ENCODE measurements around the gene SARDH.

Gene SARDH

DNA sequence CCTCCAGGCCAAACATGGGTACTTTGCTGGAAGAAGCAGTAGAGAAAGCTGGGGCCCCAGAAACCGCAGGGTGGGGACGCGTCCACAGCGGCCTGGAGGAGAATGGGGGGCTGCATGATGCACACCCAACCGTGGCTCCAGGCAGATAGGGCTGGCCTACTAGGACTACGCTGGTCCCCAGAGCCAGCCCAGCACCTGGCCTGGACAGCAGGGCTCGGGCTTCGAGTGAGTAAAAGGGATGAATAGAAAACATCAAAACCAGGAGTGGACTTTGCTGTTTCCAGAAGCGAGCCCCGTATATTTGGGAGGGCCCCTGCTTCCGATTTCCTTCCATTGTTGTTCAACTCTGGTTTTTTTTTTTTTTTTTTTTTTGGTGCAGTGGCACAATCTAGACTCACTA lies 71.3 kb downstream of the SARDH start:
- no peak overlapping the region for H2AFZ ChIP-seq (ENCODE audit: low read depth)
- TF ChIP-seq, protein P1, sequence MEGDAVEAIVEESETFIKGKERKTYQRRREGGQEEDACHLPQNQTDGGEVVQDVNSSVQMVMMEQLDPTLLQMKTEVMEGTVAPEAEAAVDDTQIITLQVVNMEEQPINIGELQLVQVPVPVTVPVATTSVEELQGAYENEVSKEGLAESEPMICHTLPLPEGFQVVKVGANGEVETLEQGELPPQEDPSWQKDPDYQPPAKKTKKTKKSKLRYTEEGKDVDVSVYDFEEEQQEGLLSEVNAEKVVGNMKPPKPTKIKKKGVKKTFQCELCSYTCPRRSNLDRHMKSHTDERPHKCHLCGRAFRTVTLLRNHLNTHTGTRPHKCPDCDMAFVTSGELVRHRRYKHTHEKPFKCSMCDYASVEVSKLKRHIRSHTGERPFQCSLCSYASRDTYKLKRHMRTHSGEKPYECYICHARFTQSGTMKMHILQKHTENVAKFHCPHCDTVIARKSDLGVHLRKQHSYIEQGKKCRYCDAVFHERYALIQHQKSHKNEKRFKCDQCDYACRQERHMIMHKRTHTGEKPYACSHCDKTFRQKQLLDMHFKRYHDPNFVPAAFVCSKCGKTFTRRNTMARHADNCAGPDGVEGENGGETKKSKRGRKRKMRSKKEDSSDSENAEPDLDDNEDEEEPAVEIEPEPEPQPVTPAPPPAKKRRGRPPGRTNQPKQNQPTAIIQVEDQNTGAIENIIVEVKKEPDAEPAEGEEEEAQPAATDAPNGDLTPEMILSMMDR (conservative IDR thresholded peaks at IDR 0.05; ENCODE audit: low read depth, low read length): no peak
- H3K36me3 ChIP-seq (ENCODE audit: insufficient read depth): no peaks in the 10 kb centered on the region

DNA sequence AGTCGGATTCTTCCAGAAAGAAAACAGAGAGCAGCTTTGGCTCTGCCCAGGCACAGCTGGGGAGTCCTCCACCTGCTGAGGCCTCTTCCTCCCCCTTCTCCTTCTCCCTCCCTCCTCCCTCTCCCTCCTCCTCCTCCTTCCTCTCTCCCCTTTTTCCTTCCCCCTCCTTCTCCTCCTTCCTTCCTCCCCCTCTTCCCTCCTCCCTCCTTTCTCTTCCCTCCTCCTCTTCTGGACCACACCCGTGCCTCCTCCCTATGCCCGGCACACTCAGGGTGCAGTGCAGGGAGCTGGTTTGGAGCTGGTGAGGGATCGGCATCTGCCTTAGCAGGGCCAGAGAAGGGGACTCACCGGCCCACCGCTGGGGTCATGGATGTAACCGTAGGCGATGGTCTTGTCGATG lies 71.8 kb downstream of the SARDH start:
- H3K36me3 ChIP-seq (ENCODE audit: insufficient read depth): no peaks in the 10 kb centered on the region
- peaks cover 44% of the 10 kb centered on the region for H3K27me3 ChIP-seq (ENCODE audit: insufficient read depth, low read depth)
- no peak overlapping the region for H3K4me3 ChIP-seq (IDR thresholded peaks at IDR 0.05; ENCODE audit: insufficient read depth, low read depth, low read length)
- no peak overlapping the region for H3K9ac ChIP-seq
- TF ChIP-seq, protein P1 (conservative IDR thresholded peaks at IDR 0.05; ENCODE audit: low read depth, low read length): no peak
- H4K20me1 ChIP-seq (ENCODE audit: insufficient read depth): no peaks in the 10 kb centered on the region
- no peaks in the 10 kb centered on the region for H3K79me2 ChIP-seq (ENCODE audit: insufficient read depth, low read depth)
- no peak overlapping the region for H3K4me2 ChIP-seq
- no peak overlapping the region for H2AFZ ChIP-seq (ENCODE audit: low read depth)
- no peak overlapping the region for H3K27ac ChIP-seq
- no peaks in the 10 kb centered on the region for H3K4me1 ChIP-seq (ENCODE audit: low read depth, poor library complexity, severe bottlenecking)

More for the DNA sequence above, 71.3 kb downstream of the SARDH start:
- peaks cover 39% of the 10 kb centered on the region for H3K27me3 ChIP-seq (ENCODE audit: insufficient read depth, low read depth)
- no peak overlapping the region for H3K27ac ChIP-seq
- H4K20me1 ChIP-seq (ENCODE audit: insufficient read depth): no peaks in the 10 kb centered on the region
- no peak overlapping the region for H3K9ac ChIP-seq
- H3K79me2 ChIP-seq (ENCODE audit: insufficient read depth, low read depth): no peaks in the 10 kb centered on the region
- H3K4me2 ChIP-seq: no peak overlapping the region
- H3K4me3 ChIP-seq (IDR thresholded peaks at IDR 0.05; ENCODE audit: insufficient read depth, low read depth, low read length): no peak overlapping the region
- no peaks in the 10 kb centered on the region for H3K4me1 ChIP-seq (ENCODE audit: low read depth, poor library complexity, severe bottlenecking)

DNA sequence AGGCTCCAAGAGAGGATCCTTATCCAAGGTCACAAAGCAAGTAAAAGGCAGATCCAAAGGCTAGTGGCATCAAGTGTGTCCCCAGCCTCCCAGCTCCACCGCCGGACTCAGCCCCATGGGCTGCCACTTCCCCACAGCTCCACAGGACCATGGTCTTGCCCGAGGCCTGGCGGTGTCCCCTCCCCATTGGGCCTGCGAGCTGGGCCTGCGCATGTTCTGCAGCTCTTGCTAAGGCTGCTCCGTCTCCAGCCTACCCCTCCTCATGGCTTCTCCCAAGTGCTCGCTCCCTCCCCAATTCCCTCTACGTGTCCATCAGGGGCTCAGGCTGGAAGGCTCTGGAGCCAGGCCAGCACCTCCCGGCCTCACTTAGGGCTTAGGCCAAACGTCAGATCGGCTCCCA lies 72.6 kb downstream of the SARDH start:
- H2AFZ ChIP-seq (ENCODE audit: low read depth): no peak overlapping the region
- no peak overlapping the region for H3K4me3 ChIP-seq (IDR thresholded peaks at IDR 0.05; ENCODE audit: insufficient read depth, low read depth, low read length)
- no peak overlapping the region for H3K27ac ChIP-seq
- peaks cover 51% of the 10 kb centered on the region for H3K27me3 ChIP-seq (ENCODE audit: insufficient read depth, low read depth)
- H4K20me1 ChIP-seq (ENCODE audit: insufficient read depth): no peaks in the 10 kb centered on the region
- no peak overlapping the region for H3K9ac ChIP-seq
- H3K4me1 ChIP-seq (ENCODE audit: low read depth, poor library complexity, severe bottlenecking): no peaks in the 10 kb centered on the region
- no peaks in the 10 kb centered on the region for H3K36me3 ChIP-seq (ENCODE audit: insufficient read depth)
- no peaks in the 10 kb centered on the region for H3K79me2 ChIP-seq (ENCODE audit: insufficient read depth, low read depth)
- H3K4me2 ChIP-seq: no peak overlapping the region
- TF ChIP-seq, protein P1 (conservative IDR thresholded peaks at IDR 0.05; ENCODE audit: low read depth, low read length): no peak

DNA sequence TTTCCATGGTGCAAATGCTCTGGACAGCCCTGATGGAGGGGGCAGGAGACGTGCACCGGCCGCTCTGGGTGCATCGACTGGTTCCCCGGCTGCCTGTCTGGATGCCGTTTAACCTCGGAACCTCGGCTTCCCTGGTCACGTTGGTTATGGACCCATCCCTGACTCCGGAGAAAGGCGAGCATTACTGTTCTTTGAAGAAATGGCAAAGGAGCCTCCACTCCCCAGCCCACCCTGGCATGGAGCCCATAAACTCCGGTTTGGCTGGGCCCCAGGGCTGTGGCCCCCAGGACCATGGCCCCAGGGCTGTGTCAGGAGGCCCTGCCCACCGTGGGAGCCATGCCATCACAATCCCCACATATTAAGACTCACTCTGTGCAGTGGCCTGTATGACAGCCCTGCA lies 73.1 kb downstream of the SARDH start:
- H4K20me1 ChIP-seq (ENCODE audit: insufficient read depth): no peaks in the 10 kb centered on the region
- no peaks in the 10 kb centered on the region for H3K79me2 ChIP-seq (ENCODE audit: insufficient read depth, low read depth)
- H3K4me2 ChIP-seq: no peak overlapping the region
- no peak overlapping the region for H3K27ac ChIP-seq
- no peak overlapping the region for H3K9ac ChIP-seq
- H2AFZ ChIP-seq (ENCODE audit: low read depth): no peak overlapping the region
- H3K36me3 ChIP-seq (ENCODE audit: insufficient read depth): no peaks in the 10 kb centered on the region
- H3K27me3 ChIP-seq (ENCODE audit: insufficient read depth, low read depth): peaks cover 56% of the 10 kb centered on the region
- H3K4me1 ChIP-seq (ENCODE audit: low read depth, poor library complexity, severe bottlenecking): no peaks in the 10 kb centered on the region
- H3K4me3 ChIP-seq (IDR thresholded peaks at IDR 0.05; ENCODE audit: insufficient read depth, low read depth, low read length): no peak overlapping the region
- TF ChIP-seq, protein P1 (conservative IDR thresholded peaks at IDR 0.05; ENCODE audit: low read depth, low read length): no peak

Data from KMS-11 (cell line).